AG08395 (cell line): ENCODE data around the gene ZDHHC4.
"Not testable (repeated sequence)": the region's sequence is repeated elsewhere in the genome, so short reads cannot be mapped to it uniquely, and the experiment has no call there.

Source experiments
- DNase-seq: peaks from one replicate; pipeline ENCODE4 v3.0.0; 2012; ENCODE audit warnings: mixed read lengths, low spot score

The ZDHHC4 gene

DNA sequence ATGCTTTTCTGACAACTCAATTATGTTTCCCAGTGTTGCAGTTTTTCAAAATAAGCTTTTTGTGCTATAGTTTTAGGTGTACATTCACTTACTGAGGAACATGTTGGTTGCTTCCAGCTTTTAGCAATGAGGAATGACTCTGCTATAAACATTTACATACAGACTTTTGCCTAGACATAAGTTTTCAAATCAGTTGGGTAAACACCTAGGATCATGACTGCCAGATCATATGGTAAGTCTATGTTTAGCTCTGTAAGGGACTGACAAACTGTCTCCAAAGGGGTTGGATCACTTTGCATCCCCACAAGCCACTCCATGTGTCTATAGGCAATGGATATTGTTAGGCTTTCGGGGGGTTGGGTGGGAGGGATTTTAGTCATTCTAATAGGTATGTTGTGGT, 15.1 kb upstream of the ZDHHC4 start:
- no peak for DNase-seq

DNA sequence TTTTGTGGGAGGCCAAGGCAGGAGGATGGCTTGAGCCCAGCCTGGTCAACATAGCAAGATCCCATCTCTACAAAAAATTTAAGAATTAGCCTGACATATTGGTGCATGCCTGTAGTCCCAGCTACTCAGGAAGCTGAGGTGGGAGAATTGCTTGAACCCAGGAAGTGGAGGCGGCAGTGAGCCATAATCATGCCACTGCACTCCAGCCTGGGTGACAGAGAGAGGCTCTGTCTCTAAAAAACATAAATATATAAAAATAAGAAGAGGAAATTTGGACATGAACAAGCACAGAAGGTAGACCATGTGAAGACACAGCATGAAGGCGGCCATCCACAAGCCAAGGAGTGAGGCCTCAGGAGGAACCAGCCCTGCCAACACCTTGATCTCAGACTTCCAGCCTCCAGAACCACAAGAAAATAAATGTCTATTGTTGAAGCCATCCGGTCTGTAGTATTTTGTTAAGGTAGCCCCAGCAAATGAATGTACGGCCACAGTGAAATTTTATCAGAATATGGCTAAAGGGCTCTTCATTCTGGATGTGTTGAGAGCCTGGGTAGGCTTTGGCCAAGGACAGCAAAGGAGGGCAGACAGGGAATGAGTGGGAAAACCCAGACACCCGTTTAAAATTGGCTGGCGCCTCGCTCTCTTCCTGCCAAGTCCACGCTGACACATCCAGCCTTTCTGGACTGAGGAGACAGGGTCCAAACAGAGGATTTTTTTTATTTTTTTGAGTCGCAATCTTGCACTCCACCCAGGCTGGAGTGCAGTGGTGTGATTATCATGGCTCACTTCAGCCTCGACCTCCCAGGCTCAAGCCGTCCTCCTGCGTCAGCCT, 13.1 kb upstream of the ZDHHC4 start:
- DNase-seq, result no peak

DNA sequence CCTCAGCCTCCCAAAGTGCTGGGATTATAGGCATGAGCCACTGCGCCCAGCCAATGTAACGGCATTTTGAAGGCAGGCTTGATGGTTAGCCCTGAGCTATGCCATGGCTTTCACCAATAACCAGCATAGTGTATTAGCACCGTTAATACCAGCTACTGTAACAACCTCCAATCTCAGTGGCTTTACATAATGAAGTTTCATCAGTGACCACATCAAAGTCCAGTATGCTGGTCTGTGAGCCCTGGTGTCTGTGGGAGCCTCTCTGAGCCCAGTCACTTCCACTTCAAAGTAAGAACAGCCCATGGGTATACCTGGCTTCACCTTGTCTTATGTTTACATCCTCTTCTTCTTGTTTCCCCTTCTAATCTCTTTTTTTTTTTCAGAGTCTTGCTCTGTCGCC, 11.6 kb upstream of the ZDHHC4 start:
- DNase-seq, result no peak

DNA sequence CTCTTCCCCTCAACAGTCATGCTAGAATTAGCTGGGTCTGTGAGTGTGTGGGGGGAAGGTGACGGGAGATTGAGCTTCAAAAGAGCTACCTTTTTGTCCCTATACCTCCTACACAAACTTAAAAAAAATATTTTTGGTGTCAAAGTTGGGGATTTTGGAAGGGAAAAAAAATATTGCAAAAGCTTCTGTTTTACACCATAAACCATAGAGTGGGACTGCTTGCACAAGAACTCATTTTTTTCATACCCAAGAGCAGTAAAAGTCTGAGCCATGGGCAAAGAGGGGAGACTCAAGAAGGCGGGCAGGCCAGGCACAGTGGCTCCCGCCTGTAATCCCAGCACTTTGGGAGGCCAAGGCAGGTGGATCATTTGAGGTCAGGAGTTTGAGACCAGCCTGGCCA, 9.4 kb upstream of the ZDHHC4 start:
- no peak for DNase-seq

DNA sequence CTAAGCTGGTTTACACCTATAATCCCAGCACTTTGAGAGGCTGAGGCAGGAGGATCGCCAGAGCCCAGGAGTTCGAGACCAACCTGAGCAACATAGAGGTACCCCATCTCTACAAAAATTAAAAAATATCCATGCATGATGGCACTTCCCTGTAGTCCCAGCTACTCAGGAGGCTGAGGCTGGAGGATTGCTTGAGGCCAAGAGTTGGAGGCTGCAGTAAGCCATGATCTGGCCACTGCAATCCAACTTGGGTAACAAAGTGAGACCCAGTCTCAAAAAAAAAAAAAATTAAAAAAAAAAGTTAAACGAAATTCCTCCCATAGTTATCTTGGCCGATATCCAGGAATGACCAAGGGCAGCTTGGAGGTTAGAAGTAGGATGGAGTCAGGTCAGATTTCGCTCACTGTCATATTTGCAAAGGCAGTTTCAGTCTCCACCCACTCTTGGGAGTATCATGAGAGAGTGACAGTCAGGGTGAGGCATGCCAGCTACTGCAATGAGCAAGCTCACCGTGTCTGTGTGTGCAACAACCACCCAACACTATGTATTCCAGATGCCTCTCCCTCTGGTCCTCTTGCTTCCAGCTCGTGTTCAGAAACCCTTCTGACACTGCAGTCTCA, 6.0 kb upstream of the ZDHHC4 start:
- no peak for DNase-seq

DNA sequence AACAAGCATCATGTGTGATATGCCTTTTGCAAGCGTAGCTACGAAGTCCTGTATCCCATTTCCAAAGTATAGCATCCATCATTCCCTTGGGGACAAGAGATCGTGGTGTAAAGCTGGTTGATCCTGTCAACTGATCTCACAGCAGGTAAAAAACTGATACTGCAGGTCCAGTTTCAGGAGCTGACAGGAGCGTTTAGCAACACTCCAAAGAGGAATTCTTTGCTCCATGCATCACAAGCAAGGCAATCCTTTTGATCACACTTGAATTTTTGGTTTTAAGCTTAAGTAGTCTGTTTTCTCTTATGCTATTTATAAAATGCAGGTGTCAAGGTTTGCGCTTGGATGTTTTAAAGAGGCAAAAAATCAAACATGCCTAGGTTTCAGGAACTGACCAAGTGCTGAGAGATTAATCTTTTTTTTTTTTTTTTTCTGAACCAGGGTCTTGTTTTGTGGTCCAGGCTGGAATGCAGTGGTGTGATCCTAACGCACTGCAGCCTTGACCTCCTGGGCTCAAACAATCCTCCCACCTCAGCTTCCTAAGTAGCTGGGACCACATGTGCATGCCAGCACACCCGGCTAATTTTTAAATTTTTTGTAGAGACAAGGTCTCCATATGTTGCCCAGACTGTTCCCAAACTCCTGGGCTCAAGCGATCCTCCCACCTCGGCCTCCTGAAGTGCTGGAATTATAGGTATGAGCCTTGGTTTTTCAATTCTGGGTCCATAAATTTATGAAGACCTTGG, 1.8 kb upstream of the ZDHHC4 start:
- no peak for DNase-seq

DNA sequence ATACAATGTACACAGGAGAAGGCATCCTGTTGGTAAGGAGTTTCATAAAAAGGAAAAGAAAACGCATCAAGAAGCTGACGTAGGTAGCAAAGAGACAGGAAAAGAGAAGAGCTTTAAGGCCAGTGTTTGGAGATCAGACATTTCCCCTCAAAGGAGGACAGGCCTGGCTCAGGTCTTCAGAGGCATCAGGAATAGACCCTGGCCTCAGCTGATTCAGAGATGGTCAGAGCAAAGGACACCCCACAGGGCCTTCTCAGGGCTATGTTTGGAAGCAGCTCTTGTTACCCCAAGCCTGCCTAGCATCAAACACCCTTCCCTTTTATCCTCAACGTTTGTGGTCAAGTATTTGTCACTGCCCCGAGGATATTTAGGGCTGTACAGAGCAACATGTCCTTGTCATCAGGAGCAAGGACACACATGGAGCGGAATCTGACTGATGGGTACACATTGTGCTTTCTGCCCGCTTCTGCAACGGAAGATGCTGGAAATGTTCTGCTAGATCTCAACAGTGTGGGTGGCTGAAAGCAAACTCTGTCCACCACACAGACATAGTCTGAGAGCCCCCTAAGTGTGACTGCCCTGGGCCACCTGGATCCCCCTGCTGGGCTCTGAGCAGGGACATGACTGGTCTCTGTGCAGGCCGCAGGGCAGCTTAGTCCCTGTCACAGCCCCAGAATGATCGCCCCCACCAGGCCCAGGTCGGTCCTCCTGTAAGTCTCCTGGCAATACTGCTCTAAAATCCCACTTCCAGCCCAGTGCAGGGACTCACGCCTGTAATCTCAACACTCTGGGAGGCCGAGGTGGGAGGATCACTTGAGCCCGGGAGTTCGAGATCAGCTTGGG, 1.0 kb upstream of the ZDHHC4 start:
- no peak for DNase-seq

DNA sequence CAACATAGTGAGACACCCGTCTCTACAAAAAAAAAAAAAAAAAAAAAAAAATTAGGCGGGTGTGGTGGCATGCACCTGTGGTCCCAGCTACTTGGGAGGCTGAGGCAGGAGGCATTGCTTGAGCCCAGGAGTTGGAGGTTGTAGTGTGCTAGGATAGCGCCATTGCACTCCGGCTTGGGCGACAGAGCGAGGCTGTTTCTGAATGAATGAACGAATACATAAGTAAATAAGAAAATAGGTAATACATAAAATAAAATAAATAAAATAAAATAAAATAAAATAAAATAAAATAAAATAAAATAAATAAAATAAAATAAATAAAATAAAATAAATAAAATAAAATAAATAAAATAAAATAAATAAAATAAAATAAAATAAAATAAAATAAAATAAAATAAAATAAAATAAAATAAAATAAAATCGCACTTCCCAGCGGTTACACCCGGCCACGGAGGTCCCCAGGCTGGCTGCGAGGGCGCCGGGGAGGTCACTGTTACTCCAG, 336 bp upstream of the ZDHHC4 start:
- not testable (repeated sequence) for DNase-seq

DNA sequence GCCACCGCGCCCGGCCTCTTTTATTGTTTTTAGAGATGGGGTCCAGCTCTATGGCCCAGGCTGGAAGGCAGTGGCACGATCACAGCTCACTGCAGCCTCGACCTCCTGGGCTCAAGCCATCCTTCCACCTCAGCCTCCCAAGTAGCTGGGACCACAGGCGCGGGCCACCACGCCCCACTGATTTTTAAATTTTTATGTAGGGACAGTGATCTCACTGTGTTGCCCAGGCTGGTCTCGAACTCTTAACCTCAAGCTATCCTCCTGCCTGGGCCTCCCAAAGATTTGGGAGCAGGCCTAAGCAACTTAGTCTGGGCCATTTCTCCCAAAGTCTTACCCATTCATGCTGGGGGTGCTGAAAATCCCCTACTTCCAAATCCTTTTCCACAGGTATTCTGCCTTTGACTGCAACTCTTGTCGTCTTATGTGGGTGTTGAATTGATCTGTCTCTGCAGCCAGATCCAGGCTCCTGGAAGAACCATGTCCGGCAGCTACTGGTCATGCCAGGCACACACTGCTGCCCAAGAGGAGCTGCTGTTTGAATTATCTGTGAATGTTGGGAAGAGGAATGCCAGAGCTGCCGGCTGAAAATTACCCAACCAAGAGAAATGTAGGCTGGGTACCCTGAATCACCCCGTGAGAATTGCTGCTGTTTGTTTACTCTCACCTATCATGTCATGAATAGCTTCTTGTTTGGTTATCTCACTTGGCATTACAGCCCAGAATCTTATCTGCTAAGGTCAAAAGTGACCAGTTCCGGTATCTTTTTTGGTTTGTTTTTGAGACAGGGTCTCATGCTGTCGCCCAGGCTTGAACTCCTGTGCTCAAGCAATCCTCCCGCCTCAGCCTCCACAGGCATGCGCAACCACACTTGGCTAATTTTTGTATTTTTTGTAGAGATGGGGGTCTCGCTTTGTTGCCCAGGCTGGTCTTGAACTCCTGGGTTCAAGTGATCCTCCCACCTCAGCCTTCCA, 1.1 kb downstream of the ZDHHC4 start:
- DNase-seq, result no peak

DNA sequence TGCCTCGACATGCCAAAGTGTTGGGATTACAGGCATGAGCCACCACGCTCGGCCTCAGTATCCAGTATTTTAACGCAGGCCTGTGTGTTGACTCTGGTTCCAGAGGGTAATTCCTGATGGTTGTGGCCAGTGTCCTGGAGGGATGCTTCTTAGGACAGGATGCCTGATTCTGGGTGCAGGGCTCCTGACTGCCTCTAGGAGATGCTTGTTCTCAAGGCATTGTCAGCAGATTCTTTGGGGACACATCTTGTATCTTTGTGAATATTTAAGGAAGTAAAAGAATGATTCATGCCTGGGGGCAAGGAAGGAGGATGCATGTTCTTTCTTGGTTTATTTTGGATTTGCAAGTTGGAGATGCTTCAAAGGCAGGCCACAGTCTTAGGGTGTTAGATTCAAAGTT, 2.2 kb downstream of the ZDHHC4 start:
- peak; percentile 19 for DNase-seq

DNA sequence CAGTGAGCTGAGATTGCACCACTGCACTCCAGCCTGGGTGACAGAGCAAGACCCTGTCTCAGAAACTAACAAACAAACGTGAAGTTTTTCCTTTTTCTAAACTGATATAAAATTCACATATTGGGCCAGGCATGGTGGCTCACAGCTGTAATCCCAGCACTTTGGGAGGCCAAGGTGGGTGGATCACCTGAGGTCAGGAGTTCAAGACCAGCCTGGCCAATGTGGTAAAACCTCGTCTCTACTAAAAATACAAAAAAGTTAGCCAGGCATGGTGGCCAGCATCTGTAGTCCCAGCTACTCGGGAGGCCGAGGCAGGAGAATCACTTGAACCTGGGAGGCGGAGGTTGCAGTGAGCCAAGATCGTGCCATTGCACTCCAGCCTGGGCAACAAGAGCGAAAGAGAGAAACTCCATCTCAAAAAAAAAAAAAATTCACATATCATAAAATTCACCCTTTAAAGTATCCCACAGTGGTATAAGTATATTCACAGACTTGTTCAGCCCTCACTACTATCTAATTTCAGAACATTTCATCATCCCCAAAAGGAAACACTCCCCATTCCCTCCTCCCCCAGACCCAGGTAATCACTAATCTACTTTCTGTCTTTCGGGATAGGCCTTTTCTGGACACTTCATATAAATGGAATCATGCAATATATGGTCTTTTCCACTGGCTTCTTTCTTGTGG, 8.6 kb downstream of the ZDHHC4 start:
- not testable (repeated sequence) for DNase-seq

DNA sequence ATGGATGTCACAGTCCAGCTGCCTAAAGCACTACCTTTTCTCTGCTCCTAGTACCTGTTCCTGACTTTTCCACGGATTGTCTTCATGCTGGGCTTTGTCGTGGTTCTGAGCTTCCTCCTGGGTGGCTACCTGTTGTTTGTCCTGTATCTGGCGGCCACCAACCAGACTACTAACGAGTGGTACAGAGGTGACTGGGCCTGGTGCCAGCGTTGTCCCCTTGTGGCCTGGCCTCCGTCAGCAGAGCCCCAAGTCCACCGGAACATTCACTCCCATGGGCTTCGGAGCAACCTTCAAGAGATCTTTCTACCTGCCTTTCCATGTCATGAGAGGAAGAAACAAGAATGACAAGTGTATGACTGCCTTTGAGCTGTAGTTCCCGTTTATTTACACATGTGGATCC, 11.3 kb downstream of the ZDHHC4 start:
- no peak for DNase-seq

DNA sequence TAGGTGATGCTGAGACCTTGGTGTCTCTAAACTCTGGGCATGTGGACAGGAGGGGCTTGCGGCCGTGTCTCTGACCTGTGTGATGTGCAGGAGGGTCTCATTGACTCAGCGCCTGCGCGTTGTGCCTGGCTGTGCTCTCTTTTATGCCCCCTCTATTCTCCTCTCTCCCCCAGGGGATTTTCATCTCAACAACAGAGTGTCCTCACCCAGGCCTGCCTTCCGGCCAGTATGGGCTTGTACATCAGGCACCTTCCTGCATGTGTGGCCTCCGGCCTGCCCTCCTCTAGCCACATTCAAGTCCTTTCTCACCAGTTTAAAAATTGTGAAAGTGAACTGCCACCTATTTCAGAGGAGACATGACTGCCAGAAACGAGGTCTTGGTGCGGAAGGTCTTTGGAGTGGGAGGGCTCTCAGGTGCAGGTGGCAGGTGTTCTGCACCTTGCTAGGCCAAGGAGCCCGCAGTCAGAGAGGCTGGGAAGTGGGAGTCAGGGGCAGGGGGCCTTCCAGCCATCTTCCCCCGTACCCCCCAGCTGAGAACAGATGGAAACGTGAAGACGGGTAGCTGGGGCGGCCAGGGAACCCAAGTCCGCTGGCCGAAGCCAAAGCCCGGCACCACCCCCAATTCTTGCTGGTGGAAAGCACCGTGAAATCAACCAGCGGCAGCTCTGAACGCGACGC, 12.0 kb downstream of the ZDHHC4 start:
- DNase-seq, result no peak

DNA sequence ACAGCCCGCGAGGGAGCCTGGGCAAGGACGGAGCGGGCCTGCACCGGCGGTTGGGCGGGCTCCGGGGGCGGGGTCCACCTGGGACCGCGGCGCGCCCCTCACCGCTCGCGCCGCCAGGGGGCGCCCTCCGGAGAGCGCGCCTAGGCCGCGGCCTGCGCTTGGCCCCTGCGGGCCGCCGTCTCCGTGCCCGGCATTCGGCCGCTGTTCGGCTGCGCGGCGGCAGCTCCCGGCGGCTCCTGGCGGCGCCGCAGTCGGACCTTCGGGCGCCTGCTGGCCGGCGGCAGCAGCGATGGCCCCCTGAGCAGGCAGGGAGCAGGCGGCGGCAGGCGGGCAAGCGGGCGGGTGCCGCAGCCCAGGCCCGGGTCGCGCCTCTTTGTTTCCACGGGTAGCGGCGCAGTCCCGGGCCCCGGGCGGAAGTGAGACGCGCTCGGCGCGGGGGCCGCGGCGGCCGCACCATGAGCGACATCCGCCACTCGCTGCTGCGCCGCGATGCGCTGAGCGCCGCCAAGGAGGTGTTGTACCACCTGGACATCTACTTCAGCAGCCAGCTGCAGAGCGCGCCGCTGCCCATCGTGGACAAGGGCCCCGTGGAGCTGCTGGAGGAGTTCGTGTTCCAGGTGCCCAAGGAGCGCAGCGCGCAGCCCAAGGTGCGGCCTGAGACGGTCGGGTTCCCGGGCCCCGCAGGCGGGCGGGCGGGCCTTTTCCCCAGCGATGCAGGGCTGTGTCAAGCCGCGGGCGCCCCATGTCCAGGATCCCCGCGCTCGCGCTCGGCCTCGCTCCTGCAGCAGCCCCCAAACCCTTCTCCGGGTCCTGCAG, 12.8 kb downstream of the ZDHHC4 start, which contains the start of gene INTS15:
INTS15 (plus strand) TSS at position 193 of the 816 bp plus-strand sequence; CDS start at position 456, 263 bp downstream.
- peak; percentile 89 for DNase-seq

DNA sequence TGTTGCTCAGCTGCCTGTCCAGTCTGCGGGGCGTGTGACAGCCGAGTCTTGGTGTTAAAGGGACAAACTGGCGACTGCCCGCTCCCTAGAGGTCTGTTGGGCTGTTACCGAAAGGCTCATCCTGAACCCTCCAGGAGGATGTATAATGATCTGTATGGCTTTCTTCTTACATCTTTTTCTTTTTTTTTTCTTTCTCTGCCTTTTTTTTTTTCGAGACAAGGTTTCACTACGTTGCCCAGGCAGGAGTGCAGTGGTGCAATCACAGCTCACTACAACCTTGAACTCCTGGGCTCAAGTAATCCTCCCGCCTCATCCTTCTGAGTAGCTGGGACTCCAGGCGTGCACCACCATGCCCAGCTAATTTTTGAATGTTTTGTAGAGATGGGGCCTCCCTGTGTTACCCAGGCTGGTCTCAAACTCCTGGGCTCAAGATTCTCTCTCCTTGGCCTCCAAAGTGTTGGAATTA, 13.4 kb downstream of the ZDHHC4 start:
- DNase-seq, result no peak

DNA sequence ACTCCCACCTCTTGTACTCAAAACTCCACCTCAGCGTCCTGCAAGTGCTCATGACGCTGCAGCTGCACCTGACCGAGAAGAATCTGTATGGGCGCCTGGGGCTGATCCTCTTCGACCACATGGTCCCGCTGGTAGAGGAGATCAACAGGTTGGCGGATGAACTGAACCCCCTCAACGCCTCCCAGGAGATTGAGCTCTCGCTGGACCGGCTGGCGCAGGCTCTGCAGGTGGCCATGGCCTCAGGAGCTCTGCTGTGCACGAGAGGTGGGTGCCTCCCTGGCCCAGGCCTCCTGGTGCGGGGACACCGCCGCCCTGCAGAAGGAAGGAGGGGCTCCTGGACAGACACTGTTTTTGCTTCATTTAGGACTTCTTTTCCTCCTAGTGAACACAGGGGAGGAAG, 22.8 kb downstream of the ZDHHC4 start:
- no peak for DNase-seq

DNA sequence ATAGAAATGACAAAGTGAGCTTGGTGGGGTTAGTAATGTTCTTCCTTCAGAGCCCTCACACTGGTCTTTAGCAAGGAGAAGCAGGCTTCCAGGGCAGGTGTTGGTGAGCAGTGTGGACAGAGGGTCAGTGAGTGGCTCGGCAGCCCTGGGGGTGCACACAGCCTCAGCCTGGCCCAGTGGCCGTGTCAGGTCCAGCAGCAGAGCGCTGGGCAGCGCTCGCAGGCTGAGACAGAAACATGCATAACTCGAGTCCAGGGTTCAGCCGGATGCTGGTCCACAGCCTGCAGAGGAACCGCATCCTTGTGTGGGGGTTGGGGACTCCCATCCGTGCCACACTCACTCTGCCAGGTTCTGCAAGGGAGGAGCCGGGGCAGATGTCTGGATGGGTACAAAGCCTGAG, 27.2 kb downstream of the ZDHHC4 start:
- DNase-seq, result no peak

DNA sequence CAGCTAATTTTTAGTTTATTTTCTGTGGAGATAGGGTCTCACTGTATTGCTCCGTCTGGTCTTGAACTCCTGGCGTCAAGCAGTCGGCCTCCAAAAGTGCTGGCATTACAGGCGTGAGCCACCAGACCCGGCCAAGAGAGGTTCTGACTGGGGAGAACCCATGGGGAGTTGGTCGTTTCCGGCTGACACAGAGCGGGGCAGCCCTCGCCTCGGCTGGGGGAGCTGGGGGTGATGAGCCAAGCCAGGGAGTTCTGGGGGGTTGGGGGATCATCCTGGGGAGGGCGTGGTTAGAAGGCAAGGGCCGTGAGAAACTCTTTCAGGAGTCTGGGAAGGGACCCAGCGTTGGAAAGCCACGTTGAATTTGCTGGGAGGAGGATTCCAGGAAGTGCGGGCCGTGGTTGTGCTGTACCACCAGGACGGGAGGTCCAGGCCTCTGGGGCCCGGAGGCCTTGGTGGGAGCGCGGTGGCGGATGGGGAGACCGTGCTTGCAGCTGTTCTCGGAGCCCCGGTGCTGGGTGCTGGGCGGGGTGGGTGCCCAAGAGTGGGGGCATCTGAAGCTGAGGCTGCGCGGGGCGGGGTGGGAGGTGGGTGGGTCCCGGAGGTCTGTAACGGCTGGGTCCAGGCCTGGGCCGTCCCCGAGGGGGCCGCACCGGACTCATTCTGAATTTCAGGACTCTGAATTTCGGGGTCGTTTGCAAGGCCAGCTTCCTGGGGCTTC, 29.8 kb downstream of the ZDHHC4 start:
- no peak for DNase-seq
